Stomach (tissue), 9 donors: ENCODE measurements around the gene NECTIN1. TPM values are rescaled to one million over a fixed set of nuclear protein-coding genes. Genes with fewer than 3 reads are reported as not detected.

Experiments
- DNase-seq, 2 donors: peaks; one replicate each; pipeline versions ENCODE4 v3.0.0 to v3.0.0-alpha.2; 2013 to 2019
- H3K27ac ChIP-seq, 5 donors: fragments of 200-600 bp in 4 of 5; sonication (generic) in 4 of 5; one replicate each; pipeline ENCODE4 v1.5.1; 2013 to 2019; ENCODE audit warnings: mild to moderate bottlenecking in 1 of 5, moderate library complexity in 1 of 5
- H3K27me3 ChIP-seq, 3 donors: fragments of 200-600 bp; sonication (generic); one replicate each; pipeline ENCODE4 v1.5.1; 2017 to 2019; ENCODE audit warnings: mixed run types in 1 of 3
- H3K36me3 ChIP-seq, 4 donors: fragments of 200-600 bp; sonication (generic); 1 replicate in 3 of 4; 2 replicates in 1 of 4; pipeline ENCODE4 v1.5.1; 2016 to 2019
- H3K4me1 ChIP-seq, 4 donors: fragments of 200-600 bp; sonication (generic); one replicate each; pipeline ENCODE4 v1.5.1; 2016 to 2019
- H3K4me3 ChIP-seq, 4 donors: fragments of 200-600 bp; sonication (generic) in 3 of 4; one replicate each; pipeline ENCODE4 v1.5.1; 2016 to 2019; ENCODE audit warnings: mild to moderate bottlenecking in 1 of 4
- H3K9me3 ChIP-seq, 4 donors: fragments of 200-600 bp; sonication (generic); one replicate each; pipeline ENCODE4 v1.5.1; 2016 to 2019
- EP300 ChIP-seq: sonication (generic); formaldehyde crosslinking; IDR thresholded peaks from one replicate; pipeline ENCODE4 v1.6.1; 2017; ENCODE audit warnings: antibody characterized with exemption
- POLR2A ChIP-seq, 4 donors: fragments of 450-650 bp; IDR thresholded peaks; one replicate each; pipeline ENCODE4 v1.6.1; 2016; ENCODE audit warnings: antibody characterized with exemption in 4 of 4, control low read depth in 2 of 4, mild to moderate bottlenecking in 1 of 4, moderate library complexity in 1 of 4
- POLR2AphosphoS5 ChIP-seq, 3 donors: sonication (generic); formaldehyde crosslinking; IDR thresholded peaks; one replicate each; pipeline ENCODE4 v1.6.1; 2016; ENCODE audit warnings: antibody characterized with exemption in 3 of 3
- WGBS, 5 donors: extraction: QIAGEN DNeasy Blood & Tissue Kit in 3 of 5; methylation state at CpG; one replicate each; pipeline versions ENCODE4 v1.1.5 to v1.1.7; 2013 to 2018; 5-methylcytosine and 5-hydroxymethylcytosine counted together
- intact Hi-C: fragments of 100-400 bp; cut with DNase I; formaldehyde crosslinking; loops from one replicate; pipeline ENCODE4 v1.15.1; 2023; ENCODE audit warnings: low total_unique reads
- polyA plus RNA-seq, 3 donors: library from polyadenylated mRNA; stranded (reverse); fragments of 200-250 nt; gene quantifications; one replicate each; pipeline ENCODE4 v1.2.3, GENCODE V29; 2013
- total RNA-seq, 5 donors: library from RNA; depleted of rRNA; stranded (reverse); fragments of >200 nt; gene quantifications; one replicate each; pipeline versions ENCODE4 v1.1.0 to v1.2.3, GENCODE V29; 2014 to 2016
- TF ChIP-seq, protein P1 (sequence below), 7 experiments: fragments of 450-650 bp in 4 of 7; fragments of 200-600 bp in 3 of 7; sonication (generic) in 3 of 7; IDR thresholded peaks; one replicate each; pipeline ENCODE4 v1.5.1; 2016 to 2019; ENCODE audit warnings: antibody characterized with exemption in 7 of 7, control low read depth in 2 of 7, mild to moderate bottlenecking in 1 of 7
- donor health status: healthy with polysubstance abuse.
- donor health status: Bipolar disorder and iron deficiency.
- donor health status: healthy.

The NECTIN1 gene
- total and polyA plus RNA-seq, 8 donors: 1.2 to 92.1 (median 6.0) TPM

DNA sequence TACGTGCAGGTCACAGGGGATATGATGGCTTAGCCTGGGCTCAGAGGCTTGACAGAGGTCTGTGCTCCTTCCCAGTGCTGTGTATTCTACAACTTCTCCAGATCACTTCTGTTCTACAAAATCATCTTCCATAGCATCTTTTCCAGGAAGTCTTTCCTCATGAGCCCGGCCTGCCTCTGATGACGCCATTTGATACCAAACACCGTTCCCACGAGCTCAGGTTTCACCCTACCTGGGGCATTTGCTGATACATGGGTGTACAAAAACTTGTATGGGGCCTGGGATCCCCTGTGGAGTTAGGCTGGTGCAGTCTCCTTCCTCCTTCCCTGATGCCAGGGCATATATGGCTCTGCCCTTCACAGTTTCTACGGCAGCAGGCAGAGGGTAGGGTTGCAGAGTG lies 78.7 kb downstream of the NECTIN1 start:
- Histone ChIP-seq H3K36me3 (no peaks in the 10 kb centered on the region), H3K9me3 (no peaks in the 10 kb centered on the region), H3K27me3 (no peaks in the 10 kb centered on the region), H3K4me1 (no peaks in the 10 kb centered on the region), H3K4me3 (no peak overlapping the region), H3K27ac (no peak overlapping the region)
- WGBS, 5 donors: 42 to 66% (median 55%) methylated on average over 6 of the region's 6 CpGs
- DNase-seq: no peak
- intact Hi-C loops: no loop called here
- TF ChIP-seq POLR2A (IDR thresholded peaks at IDR 0.05): no peak
- TF ChIP-seq, protein P1, sequence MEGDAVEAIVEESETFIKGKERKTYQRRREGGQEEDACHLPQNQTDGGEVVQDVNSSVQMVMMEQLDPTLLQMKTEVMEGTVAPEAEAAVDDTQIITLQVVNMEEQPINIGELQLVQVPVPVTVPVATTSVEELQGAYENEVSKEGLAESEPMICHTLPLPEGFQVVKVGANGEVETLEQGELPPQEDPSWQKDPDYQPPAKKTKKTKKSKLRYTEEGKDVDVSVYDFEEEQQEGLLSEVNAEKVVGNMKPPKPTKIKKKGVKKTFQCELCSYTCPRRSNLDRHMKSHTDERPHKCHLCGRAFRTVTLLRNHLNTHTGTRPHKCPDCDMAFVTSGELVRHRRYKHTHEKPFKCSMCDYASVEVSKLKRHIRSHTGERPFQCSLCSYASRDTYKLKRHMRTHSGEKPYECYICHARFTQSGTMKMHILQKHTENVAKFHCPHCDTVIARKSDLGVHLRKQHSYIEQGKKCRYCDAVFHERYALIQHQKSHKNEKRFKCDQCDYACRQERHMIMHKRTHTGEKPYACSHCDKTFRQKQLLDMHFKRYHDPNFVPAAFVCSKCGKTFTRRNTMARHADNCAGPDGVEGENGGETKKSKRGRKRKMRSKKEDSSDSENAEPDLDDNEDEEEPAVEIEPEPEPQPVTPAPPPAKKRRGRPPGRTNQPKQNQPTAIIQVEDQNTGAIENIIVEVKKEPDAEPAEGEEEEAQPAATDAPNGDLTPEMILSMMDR (IDR thresholded peaks at IDR 0.05): no peak
- no peak for TF ChIP-seq POLR2AphosphoS5 (IDR thresholded peaks at IDR 0.05)

DNA sequence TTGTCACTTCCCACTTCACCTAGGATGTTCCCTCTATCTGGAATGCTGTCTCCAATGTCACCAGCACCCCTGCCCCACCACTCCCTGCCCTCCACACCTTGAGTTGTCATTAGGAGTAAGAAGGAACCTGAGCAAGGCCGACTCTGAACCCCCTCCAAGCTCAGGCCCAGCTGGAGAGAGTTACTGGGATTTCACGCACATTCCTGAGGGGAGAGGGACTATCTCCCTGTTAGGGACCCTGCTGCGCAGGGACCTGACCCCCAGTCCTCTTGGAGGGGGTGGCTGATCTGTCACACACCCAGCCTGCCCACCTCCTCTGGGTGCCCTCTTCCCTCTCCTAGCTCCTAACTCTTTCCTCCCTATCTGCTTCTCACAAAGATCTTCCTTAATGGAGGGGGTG lies 81.7 kb downstream of the NECTIN1 start:
- TF ChIP-seq POLR2A (IDR thresholded peaks at IDR 0.05): no peak
- no peak for TF ChIP-seq POLR2AphosphoS5 (IDR thresholded peaks at IDR 0.05)
- no peak for TF ChIP-seq EP300
- TF ChIP-seq, protein P1 (IDR thresholded peaks at IDR 0.05): no peak
- Histone ChIP-seq H3K36me3 (no peaks in the 10 kb centered on the region), H3K4me3 (no peak overlapping the region), H3K27me3 (no peaks in the 10 kb centered on the region), H3K4me1 (no peaks in the 10 kb centered on the region), H3K9me3 (no peaks in the 10 kb centered on the region), H3K27ac (no peak overlapping the region)
- 67 to 90% (median 78%) methylated on average over 3 of the region's 3 CpGs for WGBS, 5 donors
- intact Hi-C loops: no loop called here
- DNase-seq: no peak

DNA sequence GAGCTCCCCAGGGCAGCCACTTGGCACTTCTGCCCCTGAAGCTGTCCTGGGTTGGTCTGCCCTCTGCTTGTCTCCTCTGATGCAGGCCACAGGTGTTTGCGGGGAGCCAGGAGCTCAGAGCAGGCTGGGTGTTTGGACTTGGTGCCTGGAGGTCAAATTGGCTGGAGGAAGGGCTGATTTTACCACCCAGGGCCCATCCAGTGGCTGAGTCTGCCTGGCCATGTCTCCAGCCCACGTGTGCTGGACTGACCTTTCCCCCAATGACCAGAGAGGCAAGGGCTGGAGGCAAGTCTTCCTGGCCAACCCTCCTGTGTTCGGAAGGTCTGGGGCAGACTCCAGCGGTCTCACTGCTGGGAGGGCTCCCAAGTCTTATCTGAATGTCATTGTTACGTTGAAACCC lies 84.0 kb downstream of the NECTIN1 start:
- intact Hi-C loops: no loop called here
- Histone ChIP-seq H3K27ac (no peak overlapping the region), H3K9me3 (no peaks in the 10 kb centered on the region), H3K4me3 (no peak overlapping the region), H3K36me3 (no peaks in the 10 kb centered on the region), H3K27me3 (peaks cover 0 to 5% (median 0%) of the 10 kb centered on the region in 3 donors), H3K4me1 (no peaks in the 10 kb centered on the region)
- no peak for TF ChIP-seq POLR2AphosphoS5 (IDR thresholded peaks at IDR 0.05)
- TF ChIP-seq, protein P1 (IDR thresholded peaks at IDR 0.05): no peak
- no peak for TF ChIP-seq EP300
- no peak for TF ChIP-seq POLR2A (IDR thresholded peaks at IDR 0.05)
- DNase-seq: no peak
- WGBS, 5 donors: 70 to 92% (median 75%) methylated on average over 2 to 5 of the region's 5 CpGs

DNA sequence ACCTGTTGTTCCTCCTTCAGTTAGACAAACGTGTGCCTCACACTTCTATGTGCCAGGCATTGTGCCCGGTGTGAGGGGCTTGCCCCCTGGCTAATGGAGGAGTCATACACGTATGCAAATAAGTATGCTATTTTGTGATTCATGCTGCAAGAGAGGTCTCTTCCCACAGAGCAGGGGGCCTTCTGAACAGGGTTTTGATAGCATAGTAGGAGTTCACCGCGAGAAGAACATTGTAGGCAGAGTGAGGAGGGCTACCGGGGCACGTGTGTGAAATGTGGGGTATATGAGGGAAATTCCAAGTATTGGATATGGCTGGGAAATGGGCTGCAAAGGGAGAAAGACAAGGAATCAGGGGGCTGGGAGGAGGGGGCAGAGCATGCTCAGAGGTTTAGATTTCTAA lies 84.5 kb downstream of the NECTIN1 start:
- WGBS, 5 donors: 85 to 93% (median 89%) methylated on average over 7 of the region's 7 CpGs
- Histone ChIP-seq H3K27me3 (peaks cover 0 to 10% (median 0%) of the 10 kb centered on the region in 3 donors), H3K27ac (no peak overlapping the region), H3K9me3 (no peaks in the 10 kb centered on the region), H3K36me3 (no peaks in the 10 kb centered on the region), H3K4me3 (no peak overlapping the region), H3K4me1 (no peaks in the 10 kb centered on the region)
- DNase-seq: no peak
- intact Hi-C loops: no loop called here
- TF ChIP-seq, protein P1 (IDR thresholded peaks at IDR 0.05): no peak
- TF ChIP-seq POLR2A (IDR thresholded peaks at IDR 0.05) (no peak), POLR2AphosphoS5 (IDR thresholded peaks at IDR 0.05) (no peak), EP300 (no peak)
